Islet precursor cell (in vitro differentiated cells): ENCODE data around the gene GTF3C2.
"Not testable (repeated sequence)": the region's sequence is repeated elsewhere in the genome, so short reads cannot be mapped to it uniquely, and the experiment has no call there.

ENCODE experiments used
- DNase-seq: peaks from one replicate; pipeline ENCODE4 v3.0.0-alpha.2; 2018

GTF3C2 gene

DNA sequence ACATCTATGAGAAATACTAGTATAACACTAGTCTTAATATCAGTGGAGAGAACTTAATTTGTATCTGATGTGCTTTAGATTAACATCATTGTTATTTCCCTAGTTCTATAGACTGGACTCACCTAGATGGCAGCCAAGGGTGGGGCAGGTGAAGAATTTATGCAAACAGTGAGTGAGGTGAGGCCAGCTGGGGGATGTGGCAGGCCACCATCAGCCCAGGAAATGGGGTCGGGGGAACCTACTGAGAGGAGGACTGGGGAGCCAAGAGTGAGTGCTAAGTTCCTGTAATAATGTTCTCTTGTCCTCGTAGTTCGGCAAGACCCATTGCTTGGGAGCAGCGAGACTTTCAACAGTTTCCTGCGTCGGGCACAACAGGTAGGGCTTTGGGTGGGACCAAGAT is 16.4 kb upstream of the GTF3C2 start:
- no peak for DNase-seq

DNA sequence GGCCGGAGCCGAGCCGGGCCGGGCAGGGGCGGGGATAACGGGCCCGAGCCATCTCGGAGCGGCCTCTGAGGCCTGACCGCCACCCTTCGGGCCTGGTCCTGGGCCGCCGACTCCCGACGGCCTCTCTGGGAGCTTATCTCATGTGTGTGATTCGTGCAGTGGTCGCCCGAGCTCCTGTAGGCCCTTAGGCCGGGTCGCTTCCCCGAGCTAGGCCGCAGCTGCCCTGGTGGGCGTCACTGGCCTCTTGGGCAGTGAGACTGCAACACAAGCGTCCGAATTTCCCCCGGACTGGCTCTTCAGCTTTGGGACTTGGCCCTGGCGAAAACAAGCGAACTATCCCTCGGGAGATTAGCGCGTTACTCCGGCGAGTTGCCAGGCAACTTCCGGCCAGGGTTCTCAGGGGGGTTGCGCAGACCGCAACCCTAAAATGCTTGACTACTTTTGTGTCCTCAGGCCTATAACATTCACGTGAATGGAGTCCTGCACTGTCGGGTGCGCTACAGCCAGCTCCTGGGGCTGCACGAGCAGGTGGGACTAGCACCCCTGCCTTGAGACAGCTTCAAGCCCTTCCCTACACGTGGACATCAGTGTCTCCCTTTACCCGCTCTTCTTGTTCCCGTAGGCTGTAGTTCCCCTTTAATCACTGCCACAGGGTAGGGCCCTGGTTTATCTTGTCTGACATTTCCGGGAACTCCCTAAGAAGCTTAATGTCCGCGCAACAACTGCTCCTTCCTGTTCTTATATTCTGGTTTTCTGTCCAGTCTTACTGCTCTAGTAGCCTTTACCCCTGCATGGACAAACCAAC is 14.5 kb upstream of the GTF3C2 start:
- no peak for DNase-seq

DNA sequence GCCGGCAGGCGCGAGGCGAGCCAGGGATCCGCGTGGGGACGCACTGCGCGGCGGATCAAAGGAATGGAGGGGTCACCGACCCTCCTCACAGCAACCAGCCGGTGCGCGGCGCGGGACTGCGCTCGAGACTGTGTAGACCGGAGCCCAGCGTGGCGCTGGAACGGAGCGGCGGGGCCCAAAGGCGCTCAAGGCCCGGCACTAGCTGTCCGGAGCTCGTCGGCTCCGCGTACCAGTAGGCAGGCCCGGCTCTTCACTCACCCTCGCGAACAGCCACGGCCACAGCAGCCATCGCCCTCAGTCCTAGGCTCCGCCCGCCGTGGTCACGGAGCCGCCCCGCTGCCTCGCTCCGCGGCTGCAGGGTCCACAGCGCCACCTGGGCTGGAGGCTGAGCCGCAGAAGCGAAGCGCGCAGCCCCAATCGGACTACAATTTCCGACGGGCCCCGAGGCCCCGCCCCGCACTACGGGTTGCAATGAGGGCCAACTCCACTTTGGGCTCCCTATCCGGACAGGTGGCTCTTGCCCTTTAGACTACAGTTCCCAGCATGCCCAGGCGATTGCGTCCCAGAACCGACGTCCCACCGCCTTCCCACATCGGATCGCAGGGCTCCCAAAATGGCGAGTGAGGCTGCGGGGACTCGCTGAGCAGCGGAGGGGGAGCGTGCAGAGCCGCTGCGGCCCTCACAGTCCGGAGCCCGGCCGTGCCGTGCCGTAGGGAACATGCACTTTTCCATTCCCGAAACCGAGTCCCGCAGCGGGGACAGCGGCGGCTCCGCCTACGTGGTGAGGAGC is 13.7 kb upstream of the GTF3C2 start, which contains the start of the genes EIF2B4 and SNX17:
Gene EIF2B4, minus strand, starts transcription at position 313 of the 790 bp plus-strand sequence. Its CDS starts 24 bp downstream, at position 289.
Gene SNX17, plus strand, starts transcription at position 591 of the 790 bp plus-strand sequence. Its CDS starts 128 bp downstream, at position 719.
- peak; percentile 100 for DNase-seq

DNA sequence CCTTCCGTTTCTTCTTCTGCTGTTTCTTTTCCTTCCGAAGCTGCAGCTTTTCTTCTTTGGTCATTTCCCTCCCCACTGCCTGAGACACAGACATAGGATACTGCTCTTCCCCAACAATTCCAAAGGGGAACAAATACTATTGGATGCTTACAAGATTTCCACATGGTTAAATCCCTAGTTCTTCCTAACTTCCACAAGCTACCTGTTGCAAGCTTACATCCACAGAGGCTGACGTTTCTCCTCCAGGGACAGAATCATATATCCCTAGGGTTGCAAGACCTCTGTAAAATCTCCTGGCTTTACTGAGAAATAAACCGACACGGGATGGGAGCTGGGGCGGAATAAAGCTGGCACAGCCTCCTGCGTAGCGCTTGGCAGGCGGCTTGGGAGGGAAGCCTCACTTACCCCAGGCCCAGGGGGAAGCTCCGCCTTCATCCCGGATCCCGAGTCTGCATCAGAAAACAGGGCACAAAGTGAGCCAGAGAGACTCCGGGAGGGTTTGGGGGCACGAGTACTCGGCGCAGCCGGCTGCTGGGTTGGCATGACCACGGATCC is 13.0 kb upstream of the GTF3C2 start:
- DNase-seq, result no peak

DNA sequence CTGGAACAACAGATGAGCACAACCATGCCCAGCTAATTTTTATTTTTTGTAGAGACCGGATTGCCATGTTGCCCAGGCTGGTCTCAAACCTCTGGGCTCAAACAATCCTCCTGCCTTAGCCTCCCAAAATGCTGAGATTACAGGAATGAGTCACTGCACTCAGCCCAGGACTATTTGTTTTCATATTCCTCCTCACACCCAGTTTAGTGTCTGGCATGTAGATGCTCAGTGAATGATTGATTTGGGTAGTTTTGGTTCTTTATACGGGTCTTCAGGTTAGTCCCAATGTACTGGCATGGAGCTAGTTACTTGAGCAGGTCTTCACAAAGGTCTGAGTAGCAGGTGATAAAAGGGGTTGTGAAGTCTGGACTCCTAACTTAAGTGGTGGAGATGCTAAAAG is 7.4 kb upstream of the GTF3C2 start:
- no peak for DNase-seq

DNA sequence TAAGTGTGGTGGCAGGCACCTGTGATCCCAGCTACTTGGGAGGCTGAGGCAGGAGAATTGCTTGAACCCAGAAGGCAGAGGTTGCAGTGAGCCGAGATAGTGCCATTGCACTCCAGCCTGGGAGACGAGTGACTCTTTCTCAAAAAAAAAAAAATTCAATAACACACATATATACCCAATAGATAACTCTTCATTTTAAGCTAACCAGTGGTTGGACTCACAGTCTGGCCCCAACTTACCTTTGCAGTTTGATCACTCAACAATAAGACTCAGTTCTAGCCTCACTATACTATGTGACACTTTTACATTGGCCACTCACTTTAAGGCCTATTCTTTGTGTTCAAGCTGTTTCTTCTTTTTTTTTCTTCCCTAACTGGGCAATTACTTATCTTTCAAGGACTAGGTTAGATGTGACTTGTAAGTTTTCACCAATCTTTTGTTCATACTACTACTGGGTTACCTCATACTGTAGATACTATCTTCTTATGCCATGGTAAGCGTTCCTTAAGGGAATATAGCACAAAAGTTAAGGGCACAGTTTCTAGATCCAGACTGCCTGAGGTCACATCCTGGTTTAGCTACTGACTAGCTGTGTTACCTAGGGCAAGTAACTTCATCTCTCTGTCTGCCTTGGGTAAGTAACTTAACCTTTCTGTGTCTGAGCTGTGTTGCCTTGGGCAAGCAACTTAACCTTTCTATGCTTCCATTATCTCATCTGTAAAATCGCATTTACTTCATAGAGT is 6.3 kb upstream of the GTF3C2 start:
- DNase-seq, result no peak

DNA sequence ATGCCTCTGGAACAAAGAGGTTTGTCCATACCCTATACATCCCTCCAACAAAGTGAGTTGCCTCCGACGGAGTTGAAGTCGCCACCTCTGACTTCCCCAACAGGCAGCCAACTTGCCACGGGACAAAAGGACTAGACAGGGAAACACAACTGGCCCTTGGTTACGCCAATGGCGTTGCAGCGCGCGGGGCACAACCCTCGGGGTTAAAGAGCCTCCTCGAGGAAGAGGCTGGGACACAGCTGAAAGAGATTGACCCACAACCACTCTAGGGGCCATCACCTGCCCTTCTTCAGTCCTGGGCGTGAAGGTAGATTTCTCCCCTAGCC is 545 bp downstream of the GTF3C2 start:
- peak; percentile 85 for DNase-seq

DNA sequence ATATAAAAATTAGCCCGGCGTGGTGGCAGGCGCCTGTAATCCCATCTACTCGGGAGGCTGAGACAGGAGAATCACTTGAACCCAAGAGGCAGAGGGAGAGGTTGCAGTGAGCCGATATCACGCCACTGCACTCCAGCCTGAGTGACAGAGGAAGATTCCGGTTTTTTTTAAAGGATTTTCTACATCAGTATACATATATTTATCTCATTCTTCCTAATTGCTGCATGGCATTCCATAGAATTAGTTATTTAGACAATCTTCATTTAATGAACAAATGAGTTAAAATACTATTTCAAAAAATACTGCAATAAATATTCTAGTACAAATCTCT is 2.0 kb downstream of the GTF3C2 start:
- DNase-seq, result no peak

DNA sequence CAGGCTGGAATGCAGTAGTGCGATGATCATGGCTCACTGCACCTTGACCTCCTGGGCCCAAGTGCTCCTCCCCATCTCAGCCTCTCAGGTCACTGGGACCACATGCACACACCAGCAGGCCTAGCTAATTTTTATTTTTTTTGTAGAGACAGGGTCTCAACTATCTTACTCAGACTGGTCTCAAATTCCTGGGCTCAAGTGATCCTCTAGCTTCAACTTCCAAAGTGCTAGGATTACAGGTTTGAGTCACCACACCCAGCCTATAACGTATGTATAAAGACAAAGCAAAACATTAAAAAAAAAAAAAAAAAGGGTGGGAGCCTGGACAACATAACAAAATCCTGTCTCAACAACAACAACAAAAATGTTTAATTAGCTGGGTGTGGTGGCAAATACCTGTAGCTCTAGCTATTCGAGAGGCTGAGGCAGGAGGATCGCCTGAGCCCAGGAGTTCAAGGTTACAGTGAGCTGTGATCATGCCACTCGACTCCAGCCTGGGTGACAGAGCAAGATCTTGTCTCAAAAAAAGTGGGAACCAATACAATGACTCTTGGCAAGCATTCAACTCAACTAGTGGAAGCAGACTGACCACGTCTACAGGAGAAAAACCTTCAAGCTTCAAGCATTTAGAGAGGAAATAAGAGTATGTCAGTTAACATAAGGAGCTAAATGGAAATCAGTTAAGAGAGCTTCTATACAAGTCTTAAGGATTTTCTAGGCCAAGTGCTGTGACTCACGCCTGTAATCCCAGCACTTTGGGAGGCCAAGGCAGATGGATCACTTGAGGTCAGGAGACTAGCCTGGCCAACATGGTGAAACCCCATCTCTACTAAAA is 2.6 kb downstream of the GTF3C2 start:
- no peak for DNase-seq

DNA sequence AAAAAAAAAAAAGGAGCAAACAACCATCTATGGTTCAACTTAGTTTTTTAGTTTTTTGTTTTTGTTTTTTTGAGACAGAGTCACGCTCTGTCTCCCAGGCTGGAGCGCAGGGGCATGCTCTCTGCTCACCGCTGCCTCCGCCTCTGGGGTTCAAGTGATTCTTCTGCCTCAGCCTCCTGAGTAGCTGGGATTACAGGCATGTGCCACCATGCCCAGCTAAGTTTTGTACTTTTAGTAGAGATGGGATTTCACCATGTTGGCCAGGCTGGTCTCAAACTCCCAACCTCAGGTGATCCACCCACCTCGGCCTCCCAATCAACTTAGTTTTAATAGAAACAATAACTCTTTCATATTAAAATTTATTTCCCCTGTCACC is 3.2 kb downstream of the GTF3C2 start:
- not testable (repeated sequence) for DNase-seq

DNA sequence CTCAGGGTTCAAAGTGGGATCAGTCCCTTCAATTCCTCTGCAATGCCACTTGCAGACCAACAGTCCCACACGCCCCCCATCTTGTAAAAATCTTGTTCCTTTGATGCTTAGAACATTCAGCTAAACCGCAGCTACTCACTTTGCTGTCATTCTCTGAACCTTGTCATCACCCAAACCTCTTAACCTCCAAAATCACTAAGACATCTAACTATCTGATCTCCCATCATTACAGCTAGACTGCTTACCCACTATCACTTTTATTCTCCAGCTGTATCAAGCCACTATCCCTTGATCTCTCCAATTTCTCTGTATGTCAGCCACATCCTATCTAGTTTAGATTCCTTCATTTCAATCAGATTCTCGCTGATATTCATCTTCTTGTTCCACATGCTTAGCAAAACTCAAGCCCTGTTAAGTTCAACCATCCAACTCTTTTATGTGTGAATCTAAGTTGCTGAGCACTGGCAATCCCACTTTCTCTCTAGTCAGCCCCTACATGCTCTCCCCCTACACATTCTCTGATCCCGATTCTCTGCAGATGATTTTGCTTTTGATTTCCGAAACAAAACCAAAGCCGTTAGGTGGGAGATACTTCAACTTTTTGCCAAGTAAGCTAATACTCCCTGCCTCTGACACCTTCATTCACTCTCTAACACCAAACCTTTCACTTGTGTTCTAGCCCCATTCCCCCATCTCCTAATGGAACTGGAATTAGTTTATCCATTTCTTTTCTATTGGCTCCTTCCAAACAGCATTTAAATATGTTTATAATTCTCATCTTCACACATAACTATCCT is 4.6 kb downstream of the GTF3C2 start:
- no peak for DNase-seq

DNA sequence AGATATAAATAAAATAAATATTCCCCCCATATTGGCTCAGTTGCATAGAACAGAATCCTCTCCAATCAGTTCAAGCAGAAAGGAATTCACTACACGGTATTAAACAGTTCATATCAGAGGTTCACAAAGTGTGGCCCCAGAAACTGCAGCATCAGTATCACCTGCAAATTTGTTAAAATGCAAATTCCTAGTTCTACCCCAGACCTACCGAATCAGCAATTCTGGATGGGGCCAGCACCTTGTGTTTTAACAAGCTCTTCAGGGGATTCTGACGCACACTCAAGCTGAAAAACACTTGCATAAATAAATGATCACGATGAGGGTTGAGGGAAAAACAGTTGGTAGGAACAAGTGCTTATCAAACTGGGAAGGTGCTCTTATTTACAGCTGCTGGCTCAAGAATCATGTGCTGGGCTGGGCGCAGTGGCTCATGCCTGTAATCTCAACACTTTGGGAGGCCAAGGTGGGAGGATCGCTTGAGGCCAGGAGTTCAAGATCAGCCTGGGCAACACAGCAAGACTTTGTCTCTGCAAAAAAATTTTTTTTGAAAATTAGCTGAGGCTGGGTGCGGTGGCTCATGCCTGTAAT is 6.4 kb downstream of the GTF3C2 start:
- DNase-seq, result no peak

DNA sequence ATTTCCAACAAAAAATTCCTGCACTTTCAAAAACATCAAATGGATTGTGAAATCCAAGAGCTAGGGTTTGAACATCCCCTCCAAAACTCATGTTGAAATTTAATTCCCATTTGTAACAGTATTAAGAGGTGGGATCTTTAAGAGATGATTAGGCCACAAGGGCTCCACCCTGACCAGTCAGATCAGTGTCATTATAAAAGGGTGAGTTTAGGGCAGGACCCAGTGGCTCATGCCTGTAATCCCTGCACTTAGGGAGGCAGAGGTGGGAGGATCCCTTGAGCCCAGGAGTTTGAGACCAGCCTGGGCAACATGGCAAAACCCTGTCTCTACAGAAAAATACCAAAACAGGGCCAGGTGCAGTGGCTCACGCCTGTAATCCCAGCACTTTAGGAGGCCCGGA is 8.9 kb downstream of the GTF3C2 start:
- DNase-seq, result no peak

DNA sequence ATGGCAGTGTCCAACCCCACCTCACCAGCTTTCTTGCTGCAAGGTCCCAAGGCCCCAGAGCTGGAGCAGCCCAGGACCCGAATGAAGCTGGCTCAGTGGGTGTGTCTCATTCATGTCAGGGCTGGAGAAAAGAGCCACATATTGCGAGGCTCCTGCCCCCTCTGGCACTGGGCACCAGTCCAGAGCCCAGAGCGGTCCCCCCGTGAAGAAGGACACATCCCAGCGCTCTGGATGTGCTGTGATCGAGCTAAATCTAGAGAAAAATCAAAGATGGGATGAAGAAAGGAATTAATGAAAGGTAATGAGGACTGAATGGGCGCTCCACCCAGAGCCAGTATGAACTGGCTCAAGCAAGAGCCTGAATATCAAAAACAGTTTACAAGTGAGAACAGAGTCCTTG is 20.4 kb downstream of the GTF3C2 start:
- no peak for DNase-seq

DNA sequence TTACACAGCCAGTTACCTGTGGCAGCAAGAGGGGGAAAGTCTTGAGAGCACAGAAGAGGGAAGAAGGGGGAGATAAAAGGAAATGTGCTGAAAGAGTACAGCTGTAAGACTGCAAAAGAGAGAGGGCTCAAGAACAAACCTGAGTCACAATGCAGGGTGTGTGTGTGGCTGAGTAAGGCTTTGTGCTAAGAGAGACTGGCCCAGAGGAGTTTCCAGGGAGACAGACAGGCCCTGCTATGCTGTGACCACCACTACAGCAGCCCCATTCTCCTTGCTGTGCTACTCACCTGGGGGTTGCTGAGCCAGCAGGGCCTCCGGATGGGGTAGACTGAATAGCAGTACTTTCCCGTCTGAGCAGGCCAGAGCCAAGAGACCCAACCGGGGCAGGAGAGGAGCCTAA is 21.3 kb downstream of the GTF3C2 start:
- DNase-seq, result no peak

DNA sequence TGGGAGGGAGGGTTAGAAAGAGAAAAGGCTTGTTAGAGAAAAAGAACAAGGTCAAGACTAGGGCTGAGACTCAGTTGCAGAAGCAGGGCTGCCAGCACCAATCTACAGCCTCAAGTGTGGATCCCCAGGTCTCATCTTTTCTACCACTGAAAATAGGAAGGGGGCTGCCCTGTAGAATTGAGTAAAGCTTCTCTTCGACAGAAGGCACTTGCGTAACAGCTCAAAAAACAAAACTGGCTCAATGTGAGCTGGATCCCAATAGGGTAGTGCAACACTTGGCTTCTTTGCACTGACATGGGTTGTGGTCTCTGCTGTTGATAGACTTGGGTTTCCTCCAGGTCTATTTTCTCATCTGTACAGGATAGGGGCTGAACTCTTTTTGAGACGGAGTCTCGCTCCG is 31.8 kb downstream of the GTF3C2 start:
- DNase-seq, result no peak

DNA sequence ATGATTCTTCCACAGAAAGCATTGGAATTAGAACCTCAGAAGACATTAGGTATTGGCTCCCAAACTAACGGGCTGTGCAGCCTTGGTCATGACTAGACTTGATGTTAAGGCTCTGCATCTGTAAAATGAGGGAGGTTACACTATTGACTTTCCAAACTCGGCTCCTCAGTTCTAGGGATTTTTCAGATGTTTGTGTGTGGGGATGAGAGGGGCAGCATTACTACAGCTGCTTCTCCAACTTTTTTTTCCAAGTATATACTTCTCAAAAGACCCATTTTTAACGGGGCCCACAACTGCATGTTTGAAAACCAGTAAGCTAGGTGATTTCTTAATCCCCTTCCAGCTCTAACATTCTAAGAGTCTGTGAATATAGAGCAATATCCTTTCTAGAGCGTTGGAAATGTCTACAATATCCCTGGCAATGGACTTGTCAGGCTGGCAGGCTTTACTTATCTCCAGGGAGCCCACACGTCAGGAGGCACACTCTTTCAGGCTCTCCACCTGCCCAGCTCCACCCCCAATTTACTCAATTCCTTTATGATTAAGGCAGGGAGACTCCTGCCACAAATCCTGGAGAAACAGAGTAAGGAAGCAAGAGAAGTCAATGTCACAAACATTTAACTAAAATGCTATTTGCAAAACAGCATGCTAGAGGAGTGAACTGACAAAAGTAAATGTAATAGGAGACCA is 32.8 kb downstream of the GTF3C2 start:
- no peak for DNase-seq

DNA sequence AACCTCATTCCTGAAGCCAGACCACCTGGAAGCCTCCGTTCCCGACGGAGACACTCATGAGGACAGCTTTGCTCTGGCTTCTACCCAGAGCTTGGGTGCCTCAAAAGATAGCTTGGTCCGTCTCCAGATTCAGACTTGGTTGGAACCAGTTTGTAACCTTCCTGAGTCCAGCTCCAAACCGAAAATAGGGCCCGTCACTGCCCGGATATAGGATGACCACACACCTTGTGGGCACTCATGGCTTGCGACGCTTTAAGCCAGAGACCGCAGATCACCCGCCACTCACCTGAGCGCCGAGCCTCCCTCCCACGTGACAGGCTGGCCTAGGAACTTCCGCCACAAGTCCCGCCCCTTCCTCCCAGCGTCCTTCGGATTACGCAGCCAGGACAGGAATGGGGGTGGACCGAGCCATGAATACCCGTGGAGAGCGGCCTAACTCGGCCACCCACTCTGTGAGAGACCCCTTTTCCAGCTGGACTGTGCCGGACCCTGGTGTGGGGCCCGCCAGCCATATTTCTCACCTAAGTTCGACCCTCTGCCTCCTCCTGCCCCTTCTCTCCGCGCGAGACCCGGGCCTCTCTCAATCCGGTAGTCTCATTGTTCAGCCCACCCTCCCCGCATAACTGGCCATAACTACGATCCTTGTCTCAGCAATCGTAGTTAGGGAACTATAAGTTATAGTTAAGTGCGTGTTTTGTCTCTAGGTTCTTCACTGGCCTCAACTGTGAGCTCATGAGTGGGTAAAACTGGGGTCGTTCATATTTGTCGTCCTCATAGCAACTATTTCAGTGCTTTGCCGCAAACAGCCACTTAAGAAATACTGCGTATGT is 33.6 kb downstream of the GTF3C2 start, which contains the start of gene MPV17:
Gene MPV17, minus strand, starts transcription at position 332 of the 830 bp plus-strand sequence. CDS start 580 bp downstream, outside the sequence.
- peak; percentile 97 for DNase-seq

DNA sequence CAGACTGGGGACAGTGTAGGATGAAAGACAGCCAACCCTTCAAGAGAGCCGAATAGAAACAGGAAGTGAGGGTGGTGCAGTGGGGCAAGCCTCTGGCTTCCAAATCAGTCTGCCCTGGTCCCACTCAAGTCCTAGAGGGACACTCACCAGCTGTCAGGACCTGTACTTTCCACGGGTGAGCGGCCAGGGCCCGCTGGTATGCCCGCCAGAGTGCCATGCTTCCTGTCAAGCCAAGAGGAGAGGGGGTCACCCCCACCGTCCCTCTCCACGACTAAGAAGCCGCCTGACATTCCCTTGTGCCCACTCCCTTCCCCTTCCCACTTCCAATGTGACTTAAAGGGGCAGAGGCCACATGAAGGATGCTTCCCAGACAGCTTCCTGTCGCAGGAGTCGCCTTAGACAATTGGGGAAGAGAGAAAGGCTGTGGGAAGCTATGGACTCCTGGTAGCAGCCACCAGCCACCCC is 34.2 kb downstream of the GTF3C2 start:
- DNase-seq, result no peak
